Measurements from ENCODE around the gene ISM1.
"Not testable (repeated sequence)": the region's sequence is repeated elsewhere in the genome, so short reads cannot be mapped to it uniquely, and the experiment has no call there.

The ISM1 gene

GRCh38 chr20:13221673-13222318 is 722 bp downstream of the ISM1 start:
- DNase-seq: peak; percentile 78

- no peak for DNase-seq
These were observed 1.2 kb downstream of the ISM1 start for GRCh38 chr20:13222319-13222716.

- DNase-seq: no peak
These were observed 2.9 kb downstream of the ISM1 start for GRCh38 chr20:13223736-13224520.

- no peak for DNase-seq
These were observed 5.3 kb downstream of the ISM1 start for GRCh38 chr20:13226367-13226766.

- DNase-seq: no peak
These were observed 7.7 kb downstream of the ISM1 start for GRCh38 chr20:13228771-13229170.

- DNase-seq: no peak
These were observed 8.5 kb downstream of the ISM1 start for GRCh38 chr20:13229538-13229937.

- DNase-seq: no peak
These were observed 10.1 kb downstream of the ISM1 start for GRCh38 chr20:13231031-13231752.

- DNase-seq: no peak
These were observed 11.9 kb downstream of the ISM1 start for GRCh38 chr20:13232999-13233398.

- no peak for DNase-seq
These were observed 13.9 kb downstream of the ISM1 start for GRCh38 chr20:13234961-13235360.

- DNase-seq: not testable (repeated sequence)
These were observed 15.3 kb downstream of the ISM1 start for GRCh38 chr20:13236360-13236759.

- DNase-seq: no peak
These were observed 16.1 kb downstream of the ISM1 start for GRCh38 chr20:13236990-13237720.

- DNase-seq: no peak
These were observed 17.1 kb downstream of the ISM1 start for GRCh38 chr20:13238001-13238653.

- no peak for DNase-seq
These were observed 22.8 kb downstream of the ISM1 start for GRCh38 chr20:13243826-13244376.

GRCh38 chr20:13245250-13245723 is 24.2 kb downstream of the ISM1 start:
- no peak for DNase-seq

- no peak for DNase-seq
These were observed 28.2 kb downstream of the ISM1 start for GRCh38 chr20:13249118-13249797.

- DNase-seq: no peak
These were observed 28.7 kb downstream of the ISM1 start for GRCh38 chr20:13249798-13250170.

GRCh38 chr20:13250251-13250650 is 29.2 kb downstream of the ISM1 start:
- no peak for DNase-seq

GRCh38 chr20:13251106-13251903 is 30.2 kb downstream of the ISM1 start:
- DNase-seq: no peak

GRCh38 chr20:13251904-13252297 is 30.8 kb downstream of the ISM1 start:
- no peak for DNase-seq

- DNase-seq: no peak
These were observed 34.3 kb downstream of the ISM1 start for GRCh38 chr20:13255356-13255755.

- DNase-seq: no peak
These were observed 35.5 kb downstream of the ISM1 start for GRCh38 chr20:13256606-13257005.
